ENCODE results near the gene VPS33A. TPM values are rescaled to one million over a fixed set of nuclear protein-coding genes. Genes with fewer than 3 reads are reported as not detected.
"Not testable (repeated sequence)": the region's sequence is repeated elsewhere in the genome, so short reads cannot be mapped to it uniquely, and the experiment has no call there.

The VPS33A gene
- total RNA-seq, 3 donors from 2014 or later (not counting 1 experiment from before 2014, with no cell fraction given) = 19.2 to 26.3 (median 24.1) TPM

- H3K27me3 Mint-ChIP-seq (ENCODE audit: low read depth in 2 of 2) = peaks cover 8 to 19% of the 10 kb centered on the region in 2 donors
- H3K36me3 Mint-ChIP-seq = no peaks in the 10 kb centered on the region
- no peak within 1 kb of the TSS for H3K27ac ChIP-seq (ENCODE audit: low read length)
- intact Hi-C loops (cut with micrococcal nuclease) = no loop called here
- TF ChIP-seq CTCF (IDR thresholded peaks at IDR 0.05) = no peak
- peak; percentile 38 to 57 (median 54) for ATAC-seq
- peak within 1 kb of the TSS; percentile 91 for H3K4me3 Mint-ChIP-seq
- peaks cover 12% of the 10 kb centered on the region for H3K4me1 ChIP-seq (ENCODE audit: control insufficient read depth, insufficient read depth, low read length)
- peaks cover 7 to 14% of the 10 kb centered on the region in 2 donors for H3K4me1 Mint-ChIP-seq
- no peak within 1 kb of the TSS for H3K27ac Mint-ChIP-seq
- peaks cover 25% of the 10 kb centered on the region for H3K27me3 ChIP-seq (ENCODE audit: control insufficient read depth, insufficient read depth, low read length)
- WGBS (ENCODE audit: insufficient coverage) = under 1% methylated on average over 101 of the region's 104 CpGs
- H3K36me3 ChIP-seq (ENCODE audit: control insufficient read depth, insufficient read depth, low read length) = peaks cover 17% of the 10 kb centered on the region
- H3K9me3 Mint-ChIP-seq = no peaks in the 10 kb centered on the region
- DNase-seq = peak; percentile 36 to 76
- no peaks in the 10 kb centered on the region for H3K9me3 ChIP-seq (ENCODE audit: control insufficient read depth, insufficient read depth, low read length)
- H3K4me3 ChIP-seq (ENCODE audit: low read length) = peak within 1 kb of the TSS; percentile 40
Measured at GRCh38 chr12:122203301-122204166, 62.8 kb downstream of the VPS33A start, which contains the start of gene B3GNT4. Gene B3GNT4 (plus strand): TSS chr12:122203709. CDS start chr12:122204619, 910 bp downstream.

- H3K27ac Mint-ChIP-seq; intact Hi-C loops (cut with micrococcal nuclease); DNase-seq; H3K36me3 ChIP-seq (ENCODE audit: control insufficient read depth, insufficient read depth, low read length); H3K9me3 ChIP-seq (ENCODE audit: control insufficient read depth, insufficient read depth, low read length); H3K9me3 Mint-ChIP-seq; H3K36me3 Mint-ChIP-seq; H3K27ac ChIP-seq (ENCODE audit: low read length); ATAC-seq: not testable (repeated sequence)
- Mint-ChIP-seq H3K27me3 (ENCODE audit: low read depth in 2 of 2) (peaks cover 8 to 19% of the 10 kb centered on the region in 2 donors), H3K4me3 (peak overlapping the region; percentile 91), H3K4me1 (peaks cover 7 to 14% of the 10 kb centered on the region in 2 donors)
- peaks cover 25% of the 10 kb centered on the region for H3K27me3 ChIP-seq (ENCODE audit: control insufficient read depth, insufficient read depth, low read length)
- 70% methylated on average over 18 of the region's 19 CpGs for WGBS (ENCODE audit: insufficient coverage)
- peaks cover 12% of the 10 kb centered on the region for H3K4me1 ChIP-seq (ENCODE audit: control insufficient read depth, insufficient read depth, low read length)
- peak overlapping the region; percentile 40 for H3K4me3 ChIP-seq (ENCODE audit: low read length)
Measured at GRCh38 chr12:122202811-122203210, 63.5 kb downstream of the VPS33A start.

- intact Hi-C loops (cut with micrococcal nuclease) = no loop called here
- Histone ChIP-seq H3K27ac (ENCODE audit: low read length) (no peak overlapping the region), H3K36me3 (ENCODE audit: control insufficient read depth, insufficient read depth, low read length) (peaks cover 2% of the 10 kb centered on the region), H3K9me3 (ENCODE audit: control insufficient read depth, insufficient read depth, low read length) (no peaks in the 10 kb centered on the region), H3K27me3 (ENCODE audit: control insufficient read depth, insufficient read depth, low read length) (peaks cover 25% of the 10 kb centered on the region), H3K4me1 (ENCODE audit: control insufficient read depth, insufficient read depth, low read length) (peaks cover 12% of the 10 kb centered on the region), H3K4me3 (ENCODE audit: low read length) (no peak overlapping the region)
- Mint-ChIP-seq H3K4me1 (peaks cover 13 to 21% of the 10 kb centered on the region in 2 donors), H3K27me3 (ENCODE audit: low read depth in 2 of 2) (peaks cover 8 to 19% of the 10 kb centered on the region in 2 donors), H3K36me3 (no peaks in the 10 kb centered on the region), H3K9me3 (no peaks in the 10 kb centered on the region), H3K27ac (no peak overlapping the region), H3K4me3 (peak overlapping the region; percentile 17)
- WGBS (ENCODE audit: insufficient coverage) = 93% methylated on average over 5 of the region's 6 CpGs
- DNase-seq = no peak
- ATAC-seq = no peak
- no peak for TF ChIP-seq CTCF (IDR thresholded peaks at IDR 0.05)
Measured at GRCh38 chr12:122202017-122202416, 64.3 kb downstream of the VPS33A start.

GRCh38 chr12:122201381-122201780 is 64.9 kb downstream of the VPS33A start:
- Histone ChIP-seq H3K4me1 (ENCODE audit: control insufficient read depth, insufficient read depth, low read length) (peaks cover 12% of the 10 kb centered on the region), H3K27me3 (ENCODE audit: control insufficient read depth, insufficient read depth, low read length) (peaks cover 25% of the 10 kb centered on the region), H3K36me3 (ENCODE audit: control insufficient read depth, insufficient read depth, low read length) (no peaks in the 10 kb centered on the region), H3K9me3 (ENCODE audit: control insufficient read depth, insufficient read depth, low read length) (no peaks in the 10 kb centered on the region), H3K27ac (ENCODE audit: low read length) (no peak overlapping the region), H3K4me3 (ENCODE audit: low read length) (no peak overlapping the region)
- Mint-ChIP-seq H3K4me3 (no peak overlapping the region), H3K9me3 (no peaks in the 10 kb centered on the region), H3K27me3 (ENCODE audit: low read depth in 2 of 2) (peaks cover 8 to 19% of the 10 kb centered on the region in 2 donors), H3K4me1 (peaks cover 13 to 21% of the 10 kb centered on the region in 2 donors), H3K27ac (no peak overlapping the region), H3K36me3 (no peaks in the 10 kb centered on the region)
- ATAC-seq = no peak
- no peak for TF ChIP-seq CTCF (IDR thresholded peaks at IDR 0.05)
- intact Hi-C loops (cut with micrococcal nuclease) = no loop called here
- no peak for DNase-seq
- 93% methylated on average over 4 of the region's 5 CpGs for WGBS (ENCODE audit: insufficient coverage)

All from natural killer cell (primary cell).